Colon (tissue), 2 donors: Measurements from ENCODE around the gene HSD17B7.
"Not testable (repeated sequence)": the region's sequence is repeated elsewhere in the genome, so short reads cannot be mapped to it uniquely, and the experiment has no call there.

ENCODE experiments used
- FAIRE-seq: peaks from 2 replicates; lab custom pipeline; 2012; peaks lifted over from hg19 to GRCh38; lab: Jason Lieb, UNC
- donor health status: control.
- donor health status: control.

Gene HSD17B7

DNA sequence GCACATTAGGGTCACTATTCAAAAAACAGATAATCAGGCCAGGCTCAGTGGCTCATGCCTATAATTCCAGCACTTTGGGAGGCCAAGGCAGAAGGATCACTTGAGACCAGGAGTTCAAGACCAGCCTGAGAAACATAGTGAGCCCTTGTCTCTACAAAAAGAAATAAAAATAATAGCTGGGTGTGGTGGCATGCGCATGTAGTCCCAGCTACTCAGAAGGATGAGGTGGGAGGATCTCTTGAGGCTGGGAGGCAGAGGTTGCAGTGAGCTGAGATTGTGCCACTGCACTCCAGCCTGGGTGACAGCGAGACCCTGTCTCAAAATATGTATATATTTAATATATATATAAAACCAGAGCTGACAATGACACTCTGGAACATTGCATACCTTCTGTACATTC, 21.9 kb downstream of the HSD17B7 start:
- FAIRE-seq = not testable (repeated sequence)

- FAIRE-seq = not testable (repeated sequence)
These were observed 27.6 kb downstream of the HSD17B7 start for GRCh38 chr1:162818136-162818535.

GRCh38 chr1:162818666-162819065, 28.2 kb downstream of the HSD17B7 start:
- FAIRE-seq = not testable (repeated sequence)

DNA sequence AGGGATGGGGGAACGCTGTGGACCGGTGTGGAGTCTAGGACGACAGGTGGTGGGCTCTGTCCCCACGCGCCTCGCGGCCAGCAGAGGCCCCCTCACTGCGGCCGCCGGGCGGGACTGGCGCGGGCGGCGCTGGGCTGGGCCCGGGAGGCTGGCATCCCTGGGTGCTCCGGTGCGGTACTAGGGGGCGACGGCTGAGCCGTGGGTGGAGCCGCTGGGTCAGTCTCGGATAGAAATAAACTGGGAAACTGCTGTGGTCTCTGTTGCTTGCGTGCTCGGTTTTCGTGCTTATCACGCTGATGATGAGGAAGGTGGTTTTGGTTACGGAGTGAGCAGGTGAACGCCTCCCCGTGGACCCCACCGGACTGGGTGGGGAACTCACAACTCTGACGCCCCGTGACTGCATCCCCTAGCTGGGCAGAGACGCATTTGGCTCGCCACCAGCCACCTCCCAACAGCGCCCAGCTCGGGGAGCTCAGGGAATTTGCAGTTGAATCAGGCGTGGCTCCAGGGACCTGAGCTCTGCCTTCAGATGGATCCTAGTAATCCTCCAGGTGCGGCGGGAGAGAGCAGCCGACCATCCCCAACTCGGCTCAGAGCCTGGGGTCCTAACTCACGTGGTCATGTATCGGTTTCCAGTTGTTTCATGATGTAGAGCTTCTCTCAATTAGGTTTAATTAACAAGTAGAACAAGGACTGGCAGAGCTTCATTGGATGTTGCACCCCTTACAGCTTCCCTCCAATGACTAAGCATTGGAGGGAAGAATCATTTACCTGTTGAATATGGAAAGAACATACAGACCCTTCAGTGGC, 32.1 kb downstream of the HSD17B7 start:
- FAIRE-seq = no peak

- FAIRE-seq = no peak
These were observed 32.7 kb downstream of the HSD17B7 start for GRCh38 chr1:162823231-162823630.

DNA sequence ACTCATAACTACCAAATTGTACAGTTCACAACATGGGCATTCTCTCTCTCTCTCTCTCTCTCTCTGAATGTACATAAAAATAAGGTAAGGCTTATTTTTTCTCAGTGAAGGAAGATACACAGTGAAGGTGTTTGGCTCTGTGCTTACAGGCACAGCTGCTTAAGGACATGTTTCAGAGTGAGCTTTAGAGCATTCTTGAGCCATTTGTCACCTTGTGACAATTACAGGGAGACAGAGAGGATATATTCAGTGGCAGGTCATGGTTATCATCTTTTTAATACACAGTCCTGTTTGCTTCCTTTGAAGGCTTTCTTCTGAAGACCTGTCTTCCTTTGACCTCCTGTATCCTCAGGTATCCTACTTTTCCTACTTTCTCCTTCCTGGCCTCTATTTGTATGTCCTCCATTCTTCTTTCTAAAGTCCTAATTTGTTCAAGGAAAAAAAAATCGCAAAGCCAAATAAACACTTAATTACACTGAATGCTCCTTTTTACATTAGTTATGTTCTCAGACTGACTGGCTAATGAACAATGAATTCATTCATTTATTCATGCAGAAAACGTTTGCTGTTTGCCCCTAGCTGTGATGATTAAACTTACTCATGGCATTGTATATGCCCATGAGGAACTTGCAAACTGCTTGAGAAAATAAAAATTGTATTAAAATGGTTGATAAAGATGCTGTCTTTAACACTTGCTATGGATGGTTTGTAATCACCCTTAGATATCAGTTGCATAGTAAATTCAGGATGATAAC, 33.4 kb downstream of the HSD17B7 start:
- FAIRE-seq = no peak

DNA sequence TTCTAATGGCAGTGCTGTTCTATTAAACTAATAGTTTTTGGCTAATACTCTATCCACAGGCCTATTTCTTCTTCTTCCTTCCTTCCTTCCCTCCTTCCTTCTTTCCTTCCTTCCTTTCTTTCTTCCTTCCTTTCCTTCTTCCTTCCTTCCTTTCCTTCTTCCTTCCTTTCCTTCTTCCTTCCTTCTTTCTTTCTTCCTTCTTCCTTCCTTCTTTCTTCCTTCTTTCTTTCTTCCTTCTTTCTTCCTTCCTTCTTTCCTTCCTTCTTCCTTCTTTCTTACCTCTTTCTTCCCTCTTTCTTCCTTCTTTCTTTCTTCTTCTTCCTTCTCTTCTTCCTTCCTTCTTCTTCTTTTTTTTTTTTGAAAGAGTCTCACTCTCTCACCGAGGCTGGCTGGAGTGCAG, 38.8 kb downstream of the HSD17B7 start:
- no peak for FAIRE-seq

GRCh38 chr1:162832470-162832869, 42.0 kb downstream of the HSD17B7 start:
- FAIRE-seq = no peak

DNA sequence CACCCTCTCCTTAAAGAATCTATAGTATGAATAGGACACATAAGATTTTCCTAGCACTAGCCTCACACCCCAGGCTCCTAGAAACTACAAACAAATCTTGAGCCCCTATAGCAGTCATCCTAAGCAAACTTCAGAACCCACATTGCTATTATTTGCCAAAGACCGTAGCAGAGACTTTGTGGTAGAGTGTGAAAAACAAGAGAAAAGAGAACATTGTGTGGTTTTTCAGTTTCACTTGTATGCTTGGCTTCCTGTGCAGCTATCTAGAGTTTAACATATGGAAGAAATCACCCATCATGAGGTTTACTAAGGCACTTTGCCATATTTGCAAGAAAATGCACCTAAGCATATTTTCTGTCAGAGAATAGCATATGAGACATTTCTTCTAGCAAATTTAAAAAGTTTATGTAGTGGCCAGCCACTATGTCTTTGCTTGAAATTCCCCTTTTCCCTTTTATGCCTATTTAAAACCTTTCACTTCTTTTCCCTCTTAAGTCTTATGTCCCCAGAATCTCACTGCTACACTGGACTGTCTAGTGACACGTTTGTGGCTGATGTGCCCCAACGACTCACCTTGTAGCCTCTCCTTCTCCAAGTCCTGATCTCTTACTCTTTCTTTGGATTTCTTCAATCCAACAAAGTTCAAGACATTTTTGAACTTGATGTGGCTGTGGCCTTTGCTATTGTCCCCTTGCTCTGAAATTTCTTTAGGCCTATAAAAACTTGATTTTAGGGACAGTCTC, 44.8 kb downstream of the HSD17B7 start:
- FAIRE-seq = no peak

- no peak for FAIRE-seq
These were observed 48.4 kb downstream of the HSD17B7 start for GRCh38 chr1:162838863-162839262.

DNA sequence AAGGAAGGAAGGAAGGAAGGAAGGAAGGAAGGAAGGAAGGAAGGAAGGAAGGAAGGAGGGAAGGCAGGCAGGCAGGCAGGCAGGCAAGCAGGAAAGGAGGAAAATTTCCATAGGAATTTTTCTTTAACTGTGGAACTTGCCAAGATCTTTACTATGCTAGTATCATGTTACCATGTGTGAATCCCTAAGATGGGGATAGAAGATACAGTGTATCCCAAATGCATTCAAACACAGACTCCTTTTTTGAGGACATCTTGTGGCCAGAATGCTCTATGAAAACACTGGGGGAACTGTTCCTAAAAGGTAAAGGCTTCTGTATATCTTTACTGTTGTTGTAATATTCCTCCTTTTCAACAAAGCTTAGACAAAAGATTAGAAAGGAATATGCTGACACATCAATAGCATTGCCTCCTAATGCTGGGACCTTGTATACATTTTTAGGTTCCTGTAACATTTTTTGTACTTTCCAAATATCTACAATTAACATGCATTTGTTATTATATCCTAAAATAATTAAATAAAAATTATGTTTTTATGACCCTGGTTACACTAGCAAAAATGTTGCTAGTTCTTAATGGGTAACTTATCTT, 49.8 kb downstream of the HSD17B7 start:
- FAIRE-seq = no peak

DNA sequence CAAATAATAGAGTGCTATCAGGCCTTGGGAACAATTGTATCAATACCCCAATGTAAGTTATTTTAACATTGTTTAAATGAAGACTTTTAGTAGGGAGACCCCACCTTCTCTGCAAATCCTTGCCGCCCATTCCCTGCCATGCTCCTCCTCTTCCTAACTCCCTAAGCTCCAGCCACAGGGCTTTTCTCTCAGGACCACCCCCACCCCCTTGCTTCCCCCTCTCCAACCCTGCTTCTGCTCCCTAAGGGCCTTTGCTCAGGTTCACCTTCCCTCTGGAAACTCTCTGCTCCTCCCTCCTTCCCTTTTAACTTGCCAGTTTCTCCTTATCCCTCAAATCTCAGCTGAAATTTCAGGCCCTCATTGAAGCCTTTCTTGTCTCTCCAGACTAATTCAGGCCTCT, 53.7 kb downstream of the HSD17B7 start:
- no peak for FAIRE-seq

DNA sequence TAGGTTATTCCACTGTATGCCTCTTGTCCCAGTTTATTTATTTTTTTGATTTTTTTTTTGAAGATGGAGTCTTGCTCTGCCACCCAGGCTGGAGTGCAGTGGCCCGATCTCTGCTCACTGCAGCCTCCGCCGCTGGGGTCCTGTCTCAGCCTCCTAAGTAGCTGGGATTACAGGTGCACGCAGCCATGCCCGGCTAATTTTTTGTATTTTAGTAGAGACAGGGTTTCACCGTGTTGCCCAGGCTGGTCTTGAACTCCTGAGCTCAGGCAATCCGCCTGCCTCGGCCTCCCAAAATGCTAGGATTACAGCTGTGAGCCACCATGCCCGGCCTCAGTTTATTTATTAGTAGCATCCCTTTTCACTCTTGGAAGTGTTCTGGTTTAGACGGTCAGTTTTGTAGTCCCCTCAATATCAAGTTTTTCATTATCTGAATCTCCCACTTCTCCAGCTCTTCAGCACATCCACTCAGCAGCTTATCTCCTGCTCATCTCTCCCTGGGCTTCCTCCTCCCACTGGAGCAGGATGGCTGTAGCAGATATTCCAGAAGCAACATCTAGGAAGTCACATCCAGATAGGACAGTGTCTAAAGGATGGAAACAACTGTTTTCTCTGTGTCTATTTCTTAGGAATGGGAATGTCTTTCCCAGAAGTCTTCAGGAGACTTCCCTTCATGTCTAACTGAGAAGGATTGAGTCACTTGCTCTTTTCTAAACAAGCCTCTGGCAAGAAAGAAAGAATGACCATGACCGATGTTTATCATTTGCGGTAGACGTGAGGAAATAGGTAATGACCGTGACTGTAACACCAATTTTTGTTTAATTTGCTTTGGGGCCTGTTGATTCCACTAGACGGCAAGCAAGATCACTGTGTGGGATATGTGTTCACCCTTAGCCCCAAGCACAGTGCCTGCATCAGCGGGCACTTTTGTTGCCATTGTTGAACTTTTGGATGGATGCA, 56.0 kb downstream of the HSD17B7 start:
- FAIRE-seq = no peak

DNA sequence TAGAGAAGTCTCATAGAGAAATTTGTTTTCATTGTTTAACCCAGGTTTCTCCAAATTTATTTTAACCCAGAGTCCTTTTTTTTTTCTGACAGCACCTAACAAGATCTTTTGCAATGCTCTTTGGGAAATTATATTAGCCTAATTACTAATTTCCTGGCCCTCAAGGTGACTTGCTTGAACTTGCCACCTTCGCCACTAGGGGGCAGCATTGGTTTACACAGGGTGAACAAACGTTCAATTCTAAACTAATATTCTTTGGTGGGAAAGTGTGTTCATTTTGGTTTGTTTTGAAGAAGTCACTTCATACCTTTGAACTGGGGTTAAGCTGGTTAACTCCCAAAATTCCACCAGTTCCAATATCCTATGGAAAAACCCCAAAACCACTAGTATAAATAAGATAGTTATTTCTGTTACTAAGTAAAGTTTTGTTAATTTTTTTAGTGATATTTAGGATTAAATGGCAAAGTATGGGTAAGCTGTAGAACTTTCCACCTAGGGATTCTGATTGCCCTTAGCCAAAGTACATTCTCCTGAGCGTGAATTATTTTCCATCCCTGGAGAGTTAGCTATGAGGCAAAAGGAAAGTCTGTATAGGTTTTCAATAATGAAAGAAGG, 57.4 kb downstream of the HSD17B7 start:
- no peak for FAIRE-seq

- no peak for FAIRE-seq
These were observed 59.2 kb downstream of the HSD17B7 start for GRCh38 chr1:162849711-162850110.

- no peak for FAIRE-seq
These were observed 60.8 kb downstream of the HSD17B7 start for GRCh38 chr1:162851341-162851740.

- no peak for FAIRE-seq
These were observed 63.9 kb downstream of the HSD17B7 start for GRCh38 chr1:162854245-162854882.

GRCh38 chr1:162855461-162856150, 65.1 kb downstream of the HSD17B7 start:
- no peak for FAIRE-seq

- FAIRE-seq = no peak
These were observed 65.8 kb downstream of the HSD17B7 start for GRCh38 chr1:162856260-162856659.

- FAIRE-seq = no peak
These were observed 67.3 kb downstream of the HSD17B7 start for GRCh38 chr1:162857850-162858249.
